WI38 (cell line): Measurements from ENCODE around the gene GARNL3.

Source experiments
- H3K4me3 ChIP-seq: 2 replicates; pipeline ENCODE4 v1.5.1; 2011; ENCODE audit warnings: low read depth, mild to moderate bottlenecking, control low read depth, low read length
- TF ChIP-seq, protein P1 (sequence below): IDR thresholded peaks from 2 replicates; pipeline ENCODE4 v1.5.1; 2012; ENCODE audit warnings: low read depth, mild to moderate bottlenecking, control low read depth, low read length

The GARNL3 gene

DNA sequence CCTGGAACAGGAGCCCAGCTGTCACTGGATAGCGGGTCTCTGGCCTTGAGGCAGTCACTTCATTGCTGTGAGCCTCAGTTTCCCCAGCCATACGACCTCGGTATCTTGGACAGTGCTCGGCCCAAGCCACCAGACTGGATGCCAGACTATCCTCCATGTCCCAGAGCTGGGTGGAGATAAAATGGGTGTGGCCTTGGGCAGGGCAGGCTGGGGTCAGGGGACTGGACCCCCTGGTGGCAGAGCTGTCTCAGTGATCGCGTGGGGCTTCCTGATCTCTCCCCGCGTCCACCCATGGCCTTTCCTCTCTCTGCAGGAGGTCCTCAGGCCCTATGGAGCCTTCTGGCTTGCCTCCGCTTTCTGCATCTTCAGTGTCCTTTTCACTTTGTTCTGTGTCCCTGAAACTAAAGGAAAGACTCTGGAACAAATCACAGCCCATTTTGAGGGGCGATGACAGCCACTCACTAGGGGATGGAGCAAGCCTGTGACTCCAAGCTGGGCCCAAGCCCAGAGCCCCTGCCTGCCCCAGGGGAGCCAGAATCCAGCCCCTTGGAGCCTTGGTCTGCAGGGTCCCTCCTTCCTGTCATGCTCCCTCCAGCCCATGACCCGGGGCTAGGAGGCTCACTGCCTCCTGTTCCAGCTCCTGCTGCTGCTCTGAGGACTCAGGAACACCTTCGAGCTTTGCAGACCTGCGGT is 142.4 kb downstream of the GARNL3 start:
- TF ChIP-seq, protein P1, sequence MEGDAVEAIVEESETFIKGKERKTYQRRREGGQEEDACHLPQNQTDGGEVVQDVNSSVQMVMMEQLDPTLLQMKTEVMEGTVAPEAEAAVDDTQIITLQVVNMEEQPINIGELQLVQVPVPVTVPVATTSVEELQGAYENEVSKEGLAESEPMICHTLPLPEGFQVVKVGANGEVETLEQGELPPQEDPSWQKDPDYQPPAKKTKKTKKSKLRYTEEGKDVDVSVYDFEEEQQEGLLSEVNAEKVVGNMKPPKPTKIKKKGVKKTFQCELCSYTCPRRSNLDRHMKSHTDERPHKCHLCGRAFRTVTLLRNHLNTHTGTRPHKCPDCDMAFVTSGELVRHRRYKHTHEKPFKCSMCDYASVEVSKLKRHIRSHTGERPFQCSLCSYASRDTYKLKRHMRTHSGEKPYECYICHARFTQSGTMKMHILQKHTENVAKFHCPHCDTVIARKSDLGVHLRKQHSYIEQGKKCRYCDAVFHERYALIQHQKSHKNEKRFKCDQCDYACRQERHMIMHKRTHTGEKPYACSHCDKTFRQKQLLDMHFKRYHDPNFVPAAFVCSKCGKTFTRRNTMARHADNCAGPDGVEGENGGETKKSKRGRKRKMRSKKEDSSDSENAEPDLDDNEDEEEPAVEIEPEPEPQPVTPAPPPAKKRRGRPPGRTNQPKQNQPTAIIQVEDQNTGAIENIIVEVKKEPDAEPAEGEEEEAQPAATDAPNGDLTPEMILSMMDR: no peak
- no peak overlapping the region for H3K4me3 ChIP-seq

DNA sequence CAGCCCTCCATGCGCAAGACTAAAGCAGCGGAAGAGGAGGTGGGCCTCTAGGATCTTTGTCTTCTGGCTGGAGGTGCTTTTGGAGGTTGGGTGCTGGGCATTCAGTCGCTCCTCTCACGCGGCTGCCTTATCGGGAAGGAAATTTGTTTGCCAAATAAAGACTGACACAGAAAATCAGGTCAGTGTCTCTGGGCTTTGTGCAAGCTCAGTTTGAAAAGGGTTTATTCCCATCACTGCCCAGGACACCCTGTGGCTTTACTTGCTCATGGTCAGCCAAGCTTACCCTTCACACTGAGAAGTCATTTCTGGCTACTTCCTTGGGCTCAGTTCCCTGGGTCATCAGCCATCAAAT is 142.9 kb downstream of the GARNL3 start:
- H3K4me3 ChIP-seq: no peak overlapping the region
- TF ChIP-seq, protein P1: no peak

DNA sequence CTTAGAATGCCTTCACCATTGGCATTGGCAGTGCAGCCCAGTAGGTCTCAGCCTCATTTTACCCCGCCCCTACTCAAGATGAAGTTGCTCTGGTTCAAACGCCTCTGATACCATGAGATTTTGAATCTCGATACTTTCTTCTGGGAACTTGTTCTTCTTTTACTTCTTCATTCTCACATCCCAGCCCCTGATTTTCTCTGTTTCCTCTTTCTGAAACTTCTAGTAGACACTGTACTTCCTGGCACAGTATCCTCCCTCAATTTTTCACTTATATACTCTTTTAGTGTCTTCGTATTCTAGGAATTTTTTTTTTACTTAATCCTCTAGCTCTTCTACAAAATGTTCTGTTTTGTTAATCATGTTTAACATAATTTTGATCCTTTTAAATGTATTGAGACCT is 146.5 kb downstream of the GARNL3 start:
- H3K4me3 ChIP-seq: no peak overlapping the region
- TF ChIP-seq, protein P1: no peak

DNA sequence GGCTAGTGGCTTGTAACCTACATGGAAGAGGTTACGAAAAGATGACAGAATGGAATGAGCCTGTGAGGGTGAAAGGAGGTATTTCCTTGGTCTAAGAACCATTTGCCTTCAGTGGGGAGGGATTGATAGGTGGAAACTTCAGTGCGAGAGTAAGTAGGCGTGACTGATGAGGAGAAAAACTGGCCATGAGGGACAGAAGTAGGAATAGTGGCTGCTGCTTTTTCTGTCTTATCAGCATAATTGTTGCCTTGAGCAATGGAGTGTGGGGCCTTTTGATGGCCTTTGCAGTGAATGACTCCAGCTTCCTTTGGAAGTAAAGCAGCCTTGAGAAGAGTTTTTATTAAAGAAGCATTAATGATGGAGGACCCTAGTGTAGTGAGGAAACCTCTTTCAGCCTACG is 150.6 kb downstream of the GARNL3 start:
- TF ChIP-seq, protein P1: no peak
- H3K4me3 ChIP-seq: no peak overlapping the region

DNA sequence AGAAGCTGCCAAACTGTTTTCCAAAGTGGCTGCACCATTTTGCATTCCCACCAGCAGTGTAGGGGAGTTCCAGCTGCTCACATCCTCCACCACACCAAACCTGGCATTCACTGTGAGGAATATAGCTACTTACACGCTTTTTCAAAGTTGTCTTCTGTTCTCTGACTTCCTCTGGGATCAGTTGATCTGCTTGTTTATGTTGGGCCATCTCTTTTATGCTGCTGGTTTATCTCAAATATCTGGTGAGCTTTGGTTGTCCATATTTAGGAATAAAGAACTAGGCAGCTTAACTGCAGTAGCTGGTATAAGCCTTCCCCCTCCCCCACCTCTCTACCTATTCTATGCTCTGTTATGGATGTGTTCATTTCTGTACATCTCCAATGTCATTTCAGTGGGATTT is 151.1 kb downstream of the GARNL3 start:
- TF ChIP-seq, protein P1: no peak
- no peak overlapping the region for H3K4me3 ChIP-seq

DNA sequence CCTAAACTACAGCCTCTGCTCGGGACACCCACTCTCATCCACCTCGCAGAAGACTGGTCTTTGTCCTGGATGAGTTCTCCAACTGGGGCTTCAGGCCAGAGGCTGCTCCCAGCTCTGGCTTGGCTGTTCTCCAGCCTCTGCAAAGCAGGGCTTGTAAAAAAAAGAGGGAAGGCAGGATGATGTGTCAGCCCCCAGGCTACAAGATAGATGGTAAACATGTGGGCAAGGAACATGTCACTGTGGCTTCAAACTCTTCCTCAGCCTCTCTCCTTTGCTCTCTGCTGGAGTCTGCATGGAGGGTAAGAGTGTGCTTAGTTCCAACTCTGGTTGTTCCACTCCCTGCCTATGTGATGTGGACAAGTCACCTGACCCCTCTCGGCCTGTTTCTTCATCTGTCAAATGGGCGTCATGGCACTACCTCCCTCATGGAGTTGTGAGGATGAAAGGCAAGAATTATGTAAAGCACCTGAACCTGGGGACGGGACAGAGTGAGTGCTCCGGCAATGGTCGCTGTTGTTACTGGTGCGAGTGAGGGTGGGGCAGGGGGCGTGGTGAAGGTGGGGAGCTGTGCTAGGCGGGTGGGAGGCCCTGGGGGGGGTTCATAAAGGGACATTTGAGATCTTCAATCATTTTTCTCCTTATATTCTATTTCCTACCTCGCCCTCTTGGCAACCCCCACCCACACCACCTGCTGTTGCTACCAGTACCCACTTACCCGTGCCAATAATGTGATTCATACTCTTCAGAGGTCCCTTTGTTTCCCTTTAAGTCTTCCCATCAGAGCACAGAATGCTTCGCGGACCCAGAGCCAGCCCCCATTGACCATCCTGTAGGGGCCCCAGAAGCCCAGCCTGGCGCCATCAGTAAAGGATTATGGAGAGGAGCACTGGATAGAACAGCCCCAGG is 152.8 kb downstream of the GARNL3 start:
- no peak overlapping the region for H3K4me3 ChIP-seq
- TF ChIP-seq, protein P1: no peak

DNA sequence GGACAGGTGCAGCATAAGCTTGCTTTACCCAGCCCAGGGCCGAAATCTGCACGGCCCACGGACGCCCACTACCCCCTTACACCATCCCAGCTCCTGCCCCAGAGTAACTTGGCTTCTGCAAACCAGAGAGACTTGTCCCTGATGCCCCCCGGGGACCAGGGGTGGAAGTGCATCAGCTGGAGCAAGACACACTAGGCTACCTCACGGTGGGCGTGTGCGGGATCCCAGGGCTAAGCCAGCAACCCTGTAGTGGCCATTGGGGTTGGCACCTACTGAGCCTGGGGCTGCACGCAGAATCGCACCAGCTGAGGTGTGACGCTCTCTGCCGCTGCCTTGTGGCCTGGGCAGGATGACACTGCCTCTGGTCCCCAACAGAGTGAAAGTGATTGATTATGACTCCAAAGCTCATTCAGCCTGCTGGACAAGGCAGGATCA is 153.5 kb downstream of the GARNL3 start:
- H3K4me3 ChIP-seq: no peak overlapping the region
- TF ChIP-seq, protein P1: no peak
